SH-SY5Y (cell line): Measurements from ENCODE around the gene PARD3.

Experiments
- GATA2 ChIP-seq: IDR thresholded peaks from 2 replicates; pipeline ENCODE4 v1.6.1; 2011; ENCODE audit warnings: mild to moderate bottlenecking, low read depth, low read length
- GATA3 ChIP-seq: IDR thresholded peaks from 2 replicates; pipeline ENCODE4 v1.6.1; 2011; ENCODE audit warnings: low read depth, mild to moderate bottlenecking, low read length, moderate library complexity

- no peak for TF ChIP-seq GATA3
- no peak for TF ChIP-seq GATA2
Measured at GRCh38 chr10:34477249-34477648, 337.8 kb downstream of the PARD3 start.
